CD4-positive, alpha-beta memory T cell (primary cell): ENCODE measurements around the gene CMBL. TPM values are rescaled to one million over a fixed set of nuclear protein-coding genes. Genes with fewer than 3 reads are reported as not detected.

Experiments used
- CTCF ChIA-PET: fragments of 350-600 bp; sonication (Branson Sonifier 250); formaldehyde crosslinking; loops from one replicate; lab custom pipeline; 2021; ENCODE audit warnings: inconsistent platforms; ENCODE audit not compliant: partially characterized antibody; lab: Charles Lee
- POLR2A ChIA-PET: fragments of 350-600 bp; sonication (Branson Sonifier 250); formaldehyde crosslinking; loops from one replicate; lab custom pipeline; 2021; ENCODE audit not compliant: partially characterized antibody; lab: Charles Lee
- DNase-seq, 5 donors: peaks; one replicate each; pipeline versions ENCODE4 v3.0.0 to v3.0.0-alpha.2; 2020 to 2022; ENCODE audit warnings: mixed read lengths in 1 of 5
- H3K27ac ChIP-seq: one replicate; pipeline ENCODE4 v1.7.0; 2013; ENCODE audit warnings: low read depth, low read length
- H3K27me3 ChIP-seq: 2 replicates; pipeline ENCODE4 v1.7.0; 2013; ENCODE audit warnings: mild to moderate bottlenecking, low read length, moderate library complexity; ENCODE audit not compliant: insufficient read depth
- H3K36me3 ChIP-seq: 2 replicates; pipeline ENCODE4 v1.7.0; 2013; ENCODE audit warnings: mild to moderate bottlenecking, low read length, moderate library complexity; ENCODE audit not compliant: insufficient read depth
- H3K4me1 ChIP-seq: 2 replicates; pipeline ENCODE4 v1.7.0; 2013; ENCODE audit warnings: mild to moderate bottlenecking, low read length, moderate library complexity; ENCODE audit not compliant: insufficient read depth
- H3K4me3 ChIP-seq, 2 donors: one replicate each; pipeline ENCODE4 v1.7.0; 2013; ENCODE audit warnings: low read length in 2 of 2, mild to moderate bottlenecking in 1 of 2
- H3K9me3 ChIP-seq, 2 donors: one replicate each; pipeline ENCODE4 v1.7.0; 2013; ENCODE audit warnings: low read length in 2 of 2, control low read depth in 1 of 2; ENCODE audit not compliant: control insufficient read depth in 1 of 2
- H3K27ac Mint-ChIP-seq, 7 donors: one replicate each; pipeline ENCODE4 v1.8.0; 2020 to 2021; ENCODE audit warnings: mixed read lengths in 7 of 7, mild to moderate bottlenecking in 6 of 7, inconsistent platforms in 3 of 7, moderate library complexity in 3 of 7
- H3K27me3 Mint-ChIP-seq, 2 donors: one replicate each; pipeline ENCODE4 v1.8.0; 2020 to 2021; ENCODE audit warnings: mixed read lengths in 2 of 2
- H3K36me3 Mint-ChIP-seq, 2 donors: one replicate each; pipeline ENCODE4 v1.8.0; 2020 to 2021; ENCODE audit warnings: mixed read lengths in 2 of 2, inconsistent platforms in 1 of 2, mild to moderate bottlenecking in 1 of 2
- H3K4me1 Mint-ChIP-seq, 4 donors: one replicate each; pipeline ENCODE4 v1.8.0; 2020 to 2021; ENCODE audit warnings: mixed read lengths in 4 of 4, mild to moderate bottlenecking in 1 of 4
- H3K4me3 Mint-ChIP-seq, 8 donors: one replicate each; pipeline ENCODE4 v1.8.0; 2020 to 2021; ENCODE audit warnings: mixed read lengths in 8 of 8, mild to moderate bottlenecking in 7 of 8, moderate library complexity in 6 of 8, inconsistent platforms in 3 of 8
- H3K9me3 Mint-ChIP-seq, 8 donors: one replicate each; pipeline ENCODE4 v1.8.0; 2020 to 2021; ENCODE audit warnings: mixed read lengths in 8 of 8, mild to moderate bottlenecking in 5 of 8, inconsistent platforms in 3 of 8, moderate library complexity in 1 of 8
- intact Hi-C: fragments of 100-400 bp; cut with micrococcal nuclease; formaldehyde crosslinking; loops from one replicate; pipeline ENCODE4 v1.15.1; 2023
- polyA plus RNA-seq, 2 donors: library from polyadenylated mRNA; unstranded; fragments of 300-500 nt; fragmentation: Illumina TruSeq; gene quantifications; one replicate each; pipeline ENCODE4 v1.2.3, GENCODE V29; 2021
- total RNA-seq, 2 experiments: library from RNA; stranded (reverse); gene quantifications; one replicate each; pipeline ENCODE4 v1.2.3, GENCODE V29; 2021

The CMBL gene
- total and polyA plus RNA-seq, 4 experiments from 2014 or later: 0.33 to 1.9 (median 1.5) TPM; not detected in 1

- Mint-ChIP-seq H3K27me3 (peaks cover 5% of the 10 kb centered on the region in 2 donors), H3K9me3 (peaks cover 0 to 1% (median 0%) of the 10 kb centered on the region in 8 donors), H3K27ac (no peak overlapping the region), H3K36me3 (no peaks in the 10 kb centered on the region), H3K4me3 (no peak overlapping the region), H3K4me1 (no peaks in the 10 kb centered on the region)
- Histone ChIP-seq H3K36me3 (no peaks in the 10 kb centered on the region), H3K4me3 (no peak overlapping the region), H3K4me1 (no peaks in the 10 kb centered on the region), H3K9me3 (no peaks in the 10 kb centered on the region), H3K27ac (no peak overlapping the region), H3K27me3 (no peaks in the 10 kb centered on the region)
- CTCF ChIA-PET: interaction anchor here (0.6 kb wide), 1 partner anchor 292 kb away, joined by 3 read pairs; no protein-coding TSS in a partner anchor
- DNase-seq: no peak
- intact Hi-C loops: no loop called here
- POLR2A ChIA-PET: no interaction called here
These were observed 6.4 kb downstream of the CMBL start for GRCh38 chr5:10301266-10301665.

GRCh38 chr5:10300246-10300645 is 7.5 kb downstream of the CMBL start:
- H3K4me1 ChIP-seq: no peaks in the 10 kb centered on the region
- CTCF ChIA-PET: no interaction called here
- H3K27me3 Mint-ChIP-seq: peaks cover 2% of the 10 kb centered on the region in 2 donors
- H3K9me3 Mint-ChIP-seq: peaks cover 0 to 1% (median 0%) of the 10 kb centered on the region in 8 donors
- no peaks in the 10 kb centered on the region for H3K27me3 ChIP-seq
- H3K4me1 Mint-ChIP-seq: no peaks in the 10 kb centered on the region
- H3K4me3 ChIP-seq: no peak overlapping the region
- H3K9me3 ChIP-seq: no peaks in the 10 kb centered on the region
- no peaks in the 10 kb centered on the region for H3K36me3 Mint-ChIP-seq
- H3K27ac ChIP-seq: no peak overlapping the region
- H3K36me3 ChIP-seq: no peaks in the 10 kb centered on the region
- no peak overlapping the region for H3K27ac Mint-ChIP-seq
- no peak for DNase-seq
- intact Hi-C loops: no loop called here
- no peak overlapping the region for H3K4me3 Mint-ChIP-seq
- POLR2A ChIA-PET: no interaction called here

GRCh38 chr5:10297646-10298204 is 10.0 kb downstream of the CMBL start:
- Histone ChIP-seq H3K4me3 (no peak overlapping the region), H3K36me3 (no peaks in the 10 kb centered on the region), H3K27me3 (no peaks in the 10 kb centered on the region), H3K27ac (no peak overlapping the region), H3K9me3 (no peaks in the 10 kb centered on the region), H3K4me1 (no peaks in the 10 kb centered on the region)
- no peak overlapping the region for H3K27ac Mint-ChIP-seq
- H3K27me3 Mint-ChIP-seq: peaks cover 2% of the 10 kb centered on the region in 2 donors
- peaks cover 0 to 3% (median 0%) of the 10 kb centered on the region in 8 donors for H3K9me3 Mint-ChIP-seq
- CTCF ChIA-PET: no interaction called here
- H3K36me3 Mint-ChIP-seq: no peaks in the 10 kb centered on the region
- POLR2A ChIA-PET: no interaction called here
- no peaks in the 10 kb centered on the region for H3K4me1 Mint-ChIP-seq
- no peak for DNase-seq
- H3K4me3 Mint-ChIP-seq: no peak overlapping the region
- intact Hi-C loops: no loop called here

- Mint-ChIP-seq H3K36me3 (no peaks in the 10 kb centered on the region), H3K4me3 (no peak overlapping the region), H3K27me3 (peaks cover 2% of the 10 kb centered on the region in 2 donors), H3K4me1 (no peaks in the 10 kb centered on the region), H3K27ac (peak overlapping the region in 1 of 7 donors; percentile 29), H3K9me3 (peaks cover 0 to 3% (median 0%) of the 10 kb centered on the region in 8 donors)
- Histone ChIP-seq H3K4me3 (no peak overlapping the region), H3K27me3 (no peaks in the 10 kb centered on the region), H3K4me1 (no peaks in the 10 kb centered on the region), H3K36me3 (no peaks in the 10 kb centered on the region), H3K27ac (no peak overlapping the region), H3K9me3 (no peaks in the 10 kb centered on the region)
- ChIA-PET CTCF (interaction anchor here (0.8 kb wide), 1 partner anchor 12 kb away, joined by 3 read pairs; no protein-coding TSS in a partner anchor), POLR2A (no interaction called here)
- intact Hi-C loops: no loop called here
- no peak for DNase-seq
These were observed 11.9 kb downstream of the CMBL start for GRCh38 chr5:10295619-10296326.

- H3K27ac Mint-ChIP-seq: peak overlapping the region in 1 of 7 donors; percentile 30
- no peaks in the 10 kb centered on the region for H3K4me1 Mint-ChIP-seq
These were observed 13.6 kb downstream of the CMBL start for GRCh38 chr5:10293907-10294662.

GRCh38 chr5:10291692-10292339 is 15.9 kb downstream of the CMBL start:
- Mint-ChIP-seq H3K27ac (no peak overlapping the region), H3K4me1 (peaks cover 2 to 7% (median 3%) of the 10 kb centered on the region in 4 donors), H3K9me3 (peaks cover 0 to 2% (median 0%) of the 10 kb centered on the region in 8 donors), H3K36me3 (no peaks in the 10 kb centered on the region), H3K4me3 (no peak overlapping the region), H3K27me3 (peaks cover 2 to 3% of the 10 kb centered on the region in 2 donors)
- CTCF ChIA-PET: interaction anchor here (1.9 kb wide), 1 partner anchor 8 kb away, joined by 11 read pairs; no protein-coding TSS in a partner anchor
- no peak overlapping the region for H3K4me3 ChIP-seq
- H3K36me3 ChIP-seq: no peaks in the 10 kb centered on the region
- no peak overlapping the region for H3K27ac ChIP-seq
- H3K9me3 ChIP-seq: no peaks in the 10 kb centered on the region
- POLR2A ChIA-PET: no interaction called here
- no peaks in the 10 kb centered on the region for H3K4me1 ChIP-seq
- intact Hi-C loops: no loop called here
- no peaks in the 10 kb centered on the region for H3K27me3 ChIP-seq
- no peak for DNase-seq

More at GRCh38 chr5:10293907-10294662, 13.6 kb downstream of the CMBL start:
- H3K36me3 ChIP-seq: no peaks in the 10 kb centered on the region
- ChIA-PET POLR2A (no interaction called here), CTCF (interaction anchor here (1.6 kb wide), 1 partner anchor 10 kb away, joined by 6 read pairs; no protein-coding TSS in a partner anchor)
- peaks cover 0 to 3% (median 0%) of the 10 kb centered on the region in 8 donors for H3K9me3 Mint-ChIP-seq
- H3K27me3 Mint-ChIP-seq: peaks cover 2 to 3% of the 10 kb centered on the region in 2 donors
- no peak overlapping the region for H3K4me3 Mint-ChIP-seq
- no peak for DNase-seq
- H3K4me1 ChIP-seq: no peaks in the 10 kb centered on the region
- no peaks in the 10 kb centered on the region for H3K27me3 ChIP-seq
- H3K27ac ChIP-seq: no peak overlapping the region
- H3K36me3 Mint-ChIP-seq: no peaks in the 10 kb centered on the region
- no peaks in the 10 kb centered on the region for H3K9me3 ChIP-seq
- no peak overlapping the region for H3K4me3 ChIP-seq
- intact Hi-C loops: no loop called here
